GM18909 (cell line): Measurements from ENCODE around the gene COX6A2.

Experiments used
- ATAC-seq: cut with Tn5 transposase; IDR thresholded peaks from one replicate; pipeline ENCODE4 v1.9.1; 2021; ENCODE audit warnings: mild to moderate bottlenecking; ENCODE audit not compliant: unreplicated experiment, poor library complexity

The COX6A2 gene

DNA sequence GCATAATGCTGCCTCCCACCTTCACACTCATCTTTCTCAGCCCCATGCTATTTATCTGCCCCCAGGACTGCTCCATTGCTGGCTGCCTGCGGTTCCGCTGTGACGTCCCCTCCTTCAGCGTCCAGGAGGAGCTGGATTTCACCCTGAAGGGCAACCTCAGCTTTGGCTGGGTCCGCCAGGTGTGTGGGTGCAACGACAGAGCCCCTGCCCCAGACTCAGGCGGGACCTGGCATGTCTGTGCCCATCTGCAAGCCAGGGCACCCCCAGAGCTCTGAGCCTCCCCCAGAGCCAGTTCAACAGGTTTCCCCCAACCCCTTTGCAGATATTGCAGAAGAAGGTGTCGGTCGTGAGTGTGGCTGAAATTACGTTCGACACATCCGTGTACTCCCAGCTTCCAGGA is 48.0 kb downstream of the COX6A2 start:
- ATAC-seq = no peak
